ENCODE data around the gene ANLN.
"Not testable (repeated sequence)": the region's sequence is repeated elsewhere in the genome, so short reads cannot be mapped to it uniquely, and the experiment has no call there.

Gene ANLN

GRCh38 chr7:36420307-36420706 lies 30.6 kb downstream of the ANLN start:
- no peak for DNase-seq

DNA sequence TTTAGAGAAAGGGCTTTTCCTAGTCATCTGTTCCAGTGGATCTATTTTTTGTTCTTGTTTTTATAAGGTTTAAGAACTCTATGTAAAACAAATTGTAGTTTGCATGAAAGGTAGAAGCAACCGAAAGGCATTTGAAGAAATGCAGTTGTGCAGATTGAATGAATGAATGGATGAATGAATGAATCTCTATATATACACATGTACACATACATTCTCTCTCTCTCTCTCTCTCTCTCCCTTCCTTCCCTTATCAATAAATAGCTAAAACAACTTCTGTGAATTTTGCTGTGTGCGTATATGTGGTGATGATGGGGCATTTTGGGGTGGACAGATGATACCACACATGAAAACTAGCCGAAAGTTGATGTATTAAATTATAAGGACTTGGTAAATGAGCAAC lies 32.4 kb downstream of the ANLN start:
- no peak for DNase-seq

DNA sequence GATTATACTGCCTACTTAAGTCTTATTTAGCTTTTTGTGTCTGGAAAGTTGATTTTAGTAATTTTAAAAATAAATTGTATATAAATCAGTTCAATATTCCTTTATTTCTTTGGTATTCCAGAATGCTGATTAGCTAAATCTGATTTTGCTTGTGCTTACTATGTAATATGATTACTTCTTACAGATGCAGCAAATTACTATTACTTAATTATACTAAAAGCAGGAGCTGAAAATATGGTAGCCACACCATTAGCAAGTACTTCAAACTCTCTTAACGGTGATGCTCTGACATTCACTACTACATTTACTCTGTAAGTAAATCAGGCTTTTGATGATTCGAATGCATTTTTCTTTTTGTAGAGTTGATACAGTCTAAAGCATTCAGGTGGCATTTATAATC lies 34.0 kb downstream of the ANLN start:
- no peak for DNase-seq

- no peak for DNase-seq
Measured at GRCh38 chr7:36430186-36430585, 40.5 kb downstream of the ANLN start.

DNA sequence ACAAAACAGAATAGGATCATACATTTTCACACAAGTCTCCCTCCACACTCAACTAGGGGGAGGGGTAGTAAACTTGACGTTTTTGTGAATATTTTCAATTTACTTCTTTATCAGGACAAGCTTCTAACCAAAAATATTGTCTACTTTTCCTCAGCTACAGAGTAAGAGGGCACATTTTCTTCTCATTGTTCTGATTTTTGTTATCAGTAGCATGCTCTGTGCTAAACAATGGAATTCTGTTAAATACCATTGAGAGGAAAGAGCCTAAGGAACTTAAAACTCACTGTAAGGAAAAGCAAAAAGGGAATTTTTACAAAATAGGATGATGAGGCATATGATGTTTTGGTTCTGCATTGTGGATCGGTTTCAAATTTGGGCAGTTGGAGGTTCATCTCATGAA lies 41.2 kb downstream of the ANLN start:
- no peak for DNase-seq

- no peak for DNase-seq
Measured at GRCh38 chr7:36438211-36438610, 48.5 kb downstream of the ANLN start.

DNA sequence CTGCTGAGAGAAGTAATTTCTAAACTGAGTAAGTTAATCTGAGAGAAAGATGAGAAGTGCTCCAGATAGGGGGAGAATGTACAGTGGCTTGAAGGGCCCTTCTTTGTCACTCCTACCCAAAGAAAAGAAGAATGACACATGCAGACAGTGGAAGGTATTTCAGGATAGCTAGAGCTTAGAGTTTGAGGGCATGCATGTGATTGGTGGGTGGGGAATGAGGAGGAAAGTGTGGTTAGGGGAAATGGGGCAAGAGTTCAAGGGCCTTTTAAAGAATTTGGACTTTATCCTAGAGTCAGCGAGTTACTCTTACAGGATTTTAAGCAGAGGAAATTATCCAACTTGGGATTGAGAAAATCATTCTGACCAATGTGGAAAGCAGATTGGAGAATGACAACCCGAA lies 50.0 kb downstream of the ANLN start:
- DNase-seq: no peak

- peak; percentile 17 to 26 for DNase-seq
Measured at GRCh38 chr7:36440880-36441279, 51.2 kb downstream of the ANLN start.

DNA sequence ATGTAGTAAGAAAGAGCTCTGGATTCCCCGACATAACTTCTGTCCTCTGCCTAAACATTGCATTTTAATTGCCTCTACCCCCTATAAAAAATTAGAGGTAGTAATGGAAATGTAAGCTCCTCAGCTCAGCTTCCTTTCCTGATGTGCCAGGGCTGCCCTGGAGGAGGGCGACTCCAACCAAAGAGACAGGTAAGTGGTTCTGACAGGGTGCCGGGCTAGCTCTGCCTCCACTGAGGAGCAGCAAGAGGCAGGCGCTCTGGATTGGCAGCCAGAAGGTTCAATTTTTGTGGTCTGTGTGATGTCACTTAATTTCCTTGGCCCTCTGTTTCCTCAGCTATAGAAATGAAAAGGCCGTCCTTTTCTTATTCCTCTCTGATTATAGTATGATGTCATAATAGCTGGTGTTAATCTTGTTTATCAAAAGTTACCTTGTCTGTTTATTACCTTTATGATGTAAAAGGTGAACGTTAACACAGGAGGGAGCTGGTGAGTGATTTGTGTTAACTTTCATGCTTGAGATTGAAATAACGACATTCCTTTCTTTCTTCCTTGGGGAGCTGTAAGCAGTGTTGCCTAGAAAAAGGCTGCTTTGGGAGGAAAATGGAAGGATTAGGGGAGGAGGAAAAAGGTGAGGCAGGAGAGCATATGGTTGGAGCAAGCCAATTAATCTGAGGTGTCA lies 51.8 kb downstream of the ANLN start:
- no peak for DNase-seq

- DNase-seq: no peak
Measured at GRCh38 chr7:36448781-36449379, 59.2 kb downstream of the ANLN start.

- no peak for DNase-seq
Measured at GRCh38 chr7:36449685-36450084, 60.0 kb downstream of the ANLN start.

DNA sequence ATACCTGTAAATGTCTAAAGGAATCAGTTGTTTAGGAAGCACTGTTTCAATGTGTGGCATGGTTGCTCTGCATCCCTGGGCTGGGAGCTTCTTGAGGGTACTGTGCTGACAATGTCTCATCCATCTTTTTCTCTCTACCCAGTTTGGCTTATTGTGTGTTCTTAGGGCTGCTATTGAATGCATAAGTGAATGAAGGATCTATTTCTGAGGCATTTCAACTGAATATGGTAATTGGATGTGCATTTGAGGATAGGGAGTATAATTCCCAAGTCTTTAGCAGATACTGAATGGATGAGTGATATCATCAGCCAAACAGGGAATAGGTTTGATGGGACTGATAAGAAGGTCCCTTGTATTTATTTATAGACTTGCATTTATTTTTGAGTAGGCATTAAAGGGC lies 64.1 kb downstream of the ANLN start:
- DNase-seq: no peak

DNA sequence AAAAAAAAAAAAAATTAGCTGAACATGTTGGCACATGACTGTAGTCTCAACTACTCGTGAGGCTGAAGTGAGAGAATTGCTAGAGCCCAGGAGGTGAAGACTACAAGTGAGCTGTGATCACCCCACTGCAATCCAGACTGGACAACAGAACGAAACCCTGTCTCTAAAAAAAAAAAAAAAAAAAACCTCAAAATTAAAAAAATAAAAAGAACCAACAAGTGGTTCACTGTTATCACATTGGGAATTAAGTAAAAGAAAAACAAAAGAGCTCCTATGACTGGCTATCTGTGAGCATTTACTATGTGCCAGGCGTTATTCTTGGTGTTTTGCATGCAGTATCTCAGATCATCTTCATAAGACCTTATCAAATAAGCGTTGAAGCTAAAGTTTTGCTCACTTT lies 66.0 kb downstream of the ANLN start:
- DNase-seq: no peak

DNA sequence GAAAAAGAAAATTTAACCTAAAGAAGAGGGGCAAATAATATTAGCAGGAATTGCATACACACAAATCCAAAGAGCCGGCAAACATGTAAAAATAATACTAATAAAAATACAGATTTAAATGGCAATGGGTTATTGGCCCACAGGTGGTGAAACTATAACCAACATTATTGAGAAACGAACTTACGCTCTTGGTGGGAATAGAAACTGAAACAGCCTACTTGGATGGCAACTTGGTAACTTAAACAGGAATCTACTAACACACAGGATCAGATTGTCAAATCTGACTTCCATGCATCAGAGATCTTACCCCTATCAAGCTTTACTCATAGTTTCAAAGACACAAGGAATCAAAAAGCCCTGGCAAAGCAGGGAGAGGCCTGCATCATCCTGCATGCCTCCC lies 66.5 kb downstream of the ANLN start:
- no peak for DNase-seq

GRCh38 chr7:36456548-36456947 lies 66.9 kb downstream of the ANLN start:
- no peak for DNase-seq

- no peak for DNase-seq
Measured at GRCh38 chr7:36459236-36459960, 69.7 kb downstream of the ANLN start.

- no peak for DNase-seq
Measured at GRCh38 chr7:36460811-36461429, 71.3 kb downstream of the ANLN start.

DNA sequence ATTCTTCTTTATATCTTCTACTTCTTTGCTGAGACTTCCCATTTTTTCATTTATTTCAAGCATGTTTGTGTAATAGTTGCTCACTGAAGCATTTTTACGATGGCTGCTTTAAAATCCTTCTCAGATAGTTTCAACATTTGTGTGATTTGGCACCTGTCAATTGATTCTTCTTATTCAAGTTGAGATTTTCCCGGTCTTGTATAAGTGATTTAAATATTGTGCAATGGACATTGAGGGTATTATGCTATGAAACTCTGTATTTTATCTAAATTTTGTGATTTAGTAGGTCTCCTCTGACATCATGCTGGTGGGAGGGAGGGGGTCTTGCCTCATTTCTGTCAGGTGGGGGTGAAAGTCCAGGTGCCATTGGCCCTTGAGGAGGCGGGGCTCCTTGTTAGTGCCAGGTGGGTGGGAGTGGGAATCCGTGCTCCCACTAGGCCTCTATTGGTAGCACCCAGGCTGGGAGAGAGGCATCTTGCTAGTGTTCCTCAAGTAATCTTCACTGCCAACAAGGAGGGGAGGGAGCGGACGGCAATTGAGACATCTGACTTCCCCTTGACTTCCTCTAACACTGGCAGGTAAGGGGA lies 73.0 kb downstream of the ANLN start:
- no peak for DNase-seq

DNA sequence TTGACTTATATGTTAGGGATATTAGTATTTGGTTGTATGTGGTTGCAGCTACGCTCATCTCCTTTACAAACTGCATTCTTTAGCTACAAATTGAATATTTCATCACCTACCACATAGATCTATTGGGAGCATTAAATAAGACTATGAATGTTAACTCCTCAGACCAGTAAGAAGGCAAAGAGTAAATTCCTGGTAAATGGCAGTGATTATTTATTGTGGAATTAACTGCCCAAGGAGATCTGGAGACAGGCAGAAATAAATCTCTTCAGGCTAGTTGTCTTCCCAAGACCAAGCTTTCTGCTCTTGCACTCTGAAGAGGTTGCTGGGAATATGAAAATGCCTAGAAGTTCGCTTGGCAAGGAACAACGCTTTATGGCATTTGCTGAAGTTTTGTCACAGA lies 74.6 kb downstream of the ANLN start:
- DNase-seq: no peak

DNA sequence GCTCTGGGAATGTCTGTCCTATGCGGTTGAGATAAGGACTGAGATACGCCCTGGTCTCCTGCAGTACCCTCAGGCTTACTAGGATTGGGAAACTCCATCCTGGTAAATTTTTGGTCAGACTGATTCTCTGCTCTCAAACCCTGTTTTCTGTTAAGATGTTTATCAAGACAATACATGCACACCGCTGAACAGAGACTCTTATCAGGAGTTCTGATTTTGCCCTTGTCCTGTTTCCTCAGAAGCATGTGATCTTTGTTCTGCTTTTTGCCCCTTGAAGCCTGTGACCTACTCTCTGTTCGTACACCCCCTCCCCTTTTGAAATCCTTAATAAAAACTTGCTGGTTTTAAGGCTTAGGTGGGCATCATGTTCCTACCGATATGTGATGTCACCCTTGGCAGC lies 76.3 kb downstream of the ANLN start:
- not testable (repeated sequence) for DNase-seq

GRCh38 chr7:36468370-36469101 lies 78.9 kb downstream of the ANLN start:
- DNase-seq: no peak

DNA sequence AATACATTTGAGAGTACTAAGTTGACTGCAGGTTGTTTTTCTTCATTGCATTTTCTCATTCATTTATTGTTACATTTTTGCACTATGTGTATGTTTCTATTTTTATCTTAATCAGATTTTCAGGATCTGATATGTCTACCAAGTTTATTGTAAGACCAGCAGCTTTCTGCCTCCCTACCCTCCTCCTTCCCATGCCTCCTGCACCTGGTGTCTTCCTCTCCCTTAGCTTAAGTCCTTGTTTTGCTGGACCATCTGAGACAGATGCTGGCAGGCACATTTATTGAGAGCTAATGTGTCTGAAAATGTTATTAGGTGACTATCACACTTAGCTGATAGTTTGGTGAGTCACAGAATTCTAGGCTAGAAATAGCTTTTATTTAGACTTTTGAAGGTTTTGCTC lies 79.6 kb downstream of the ANLN start:
- DNase-seq: no peak
